Nephron (organoid): ENCODE measurements around the gene PTF1A.

Source experiments
- H3K27ac Mint-ChIP-seq, 3 experiments: 2 replicates each; pipeline ENCODE4 v1.8.0; 2020; ENCODE audit warnings: mixed read lengths in 3 of 3, mild to moderate bottlenecking in 2 of 3, moderate library complexity in 1 of 3
- H3K27me3 Mint-ChIP-seq: 2 replicates; pipeline ENCODE4 v1.8.0; 2021; ENCODE audit warnings: low read depth, mild to moderate bottlenecking, moderate library complexity, mixed read lengths
- H3K36me3 Mint-ChIP-seq: 2 replicates; pipeline ENCODE4 v1.8.0; 2020; ENCODE audit warnings: low read depth, mixed read lengths
- H3K4me1 Mint-ChIP-seq: 2 replicates; pipeline ENCODE4 v1.8.0; 2020; ENCODE audit warnings: mixed read lengths
- H3K4me3 Mint-ChIP-seq, 3 experiments: 2 replicates each; pipeline ENCODE4 v1.8.0; 2020; ENCODE audit warnings: mild to moderate bottlenecking in 3 of 3, mixed read lengths in 3 of 3, moderate library complexity in 2 of 3
- H3K9me3 Mint-ChIP-seq: 2 replicates; pipeline ENCODE4 v1.8.0; 2020; ENCODE audit warnings: mixed read lengths
- TF ChIP-seq, protein P1 (sequence below), 3 experiments: fragments of 200-600 bp; sonication (generic); IDR thresholded peaks; one replicate each; pipeline ENCODE4 v1.5.0; 2021; ENCODE audit warnings: antibody characterized with exemption in 3 of 3; ENCODE audit not compliant: unreplicated experiment in 3 of 3

The PTF1A gene

DNA sequence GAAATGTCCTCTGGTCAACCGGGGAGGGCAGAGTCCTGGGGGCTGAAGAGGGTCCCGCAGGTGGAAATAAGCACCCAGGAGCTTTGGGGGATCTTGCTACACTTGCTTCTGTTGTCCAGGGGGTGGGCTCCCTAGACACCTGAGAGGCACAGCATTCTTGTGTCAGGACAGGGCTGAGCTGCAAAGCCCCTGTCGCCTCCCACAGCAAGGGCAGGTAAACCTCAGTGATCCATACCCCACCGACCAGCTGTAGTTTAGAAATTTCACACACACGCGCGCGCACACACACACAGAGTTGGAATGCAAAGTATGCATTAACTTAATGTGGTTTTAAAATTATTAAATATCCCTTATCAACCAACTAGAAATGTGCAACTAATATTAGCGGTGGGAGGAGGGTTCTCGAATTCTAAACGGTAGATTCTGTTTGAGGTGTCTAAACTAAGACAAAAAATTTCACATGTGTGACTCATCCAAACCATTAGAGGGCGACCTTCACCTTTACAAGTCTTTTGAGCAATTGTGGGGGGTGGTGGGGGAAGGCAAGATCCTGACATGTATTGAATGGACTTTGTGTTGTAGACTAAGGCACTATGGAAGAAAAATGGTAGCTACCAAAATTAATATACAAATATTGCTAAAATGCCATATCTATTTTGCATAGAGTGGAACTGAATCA, 34.3 kb upstream of the PTF1A start:
- TF ChIP-seq, protein P1, sequence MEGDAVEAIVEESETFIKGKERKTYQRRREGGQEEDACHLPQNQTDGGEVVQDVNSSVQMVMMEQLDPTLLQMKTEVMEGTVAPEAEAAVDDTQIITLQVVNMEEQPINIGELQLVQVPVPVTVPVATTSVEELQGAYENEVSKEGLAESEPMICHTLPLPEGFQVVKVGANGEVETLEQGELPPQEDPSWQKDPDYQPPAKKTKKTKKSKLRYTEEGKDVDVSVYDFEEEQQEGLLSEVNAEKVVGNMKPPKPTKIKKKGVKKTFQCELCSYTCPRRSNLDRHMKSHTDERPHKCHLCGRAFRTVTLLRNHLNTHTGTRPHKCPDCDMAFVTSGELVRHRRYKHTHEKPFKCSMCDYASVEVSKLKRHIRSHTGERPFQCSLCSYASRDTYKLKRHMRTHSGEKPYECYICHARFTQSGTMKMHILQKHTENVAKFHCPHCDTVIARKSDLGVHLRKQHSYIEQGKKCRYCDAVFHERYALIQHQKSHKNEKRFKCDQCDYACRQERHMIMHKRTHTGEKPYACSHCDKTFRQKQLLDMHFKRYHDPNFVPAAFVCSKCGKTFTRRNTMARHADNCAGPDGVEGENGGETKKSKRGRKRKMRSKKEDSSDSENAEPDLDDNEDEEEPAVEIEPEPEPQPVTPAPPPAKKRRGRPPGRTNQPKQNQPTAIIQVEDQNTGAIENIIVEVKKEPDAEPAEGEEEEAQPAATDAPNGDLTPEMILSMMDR (IDR thresholded peaks at IDR 0.05; ENCODE audit: unreplicated experiment in 3 of 3) = no peak

DNA sequence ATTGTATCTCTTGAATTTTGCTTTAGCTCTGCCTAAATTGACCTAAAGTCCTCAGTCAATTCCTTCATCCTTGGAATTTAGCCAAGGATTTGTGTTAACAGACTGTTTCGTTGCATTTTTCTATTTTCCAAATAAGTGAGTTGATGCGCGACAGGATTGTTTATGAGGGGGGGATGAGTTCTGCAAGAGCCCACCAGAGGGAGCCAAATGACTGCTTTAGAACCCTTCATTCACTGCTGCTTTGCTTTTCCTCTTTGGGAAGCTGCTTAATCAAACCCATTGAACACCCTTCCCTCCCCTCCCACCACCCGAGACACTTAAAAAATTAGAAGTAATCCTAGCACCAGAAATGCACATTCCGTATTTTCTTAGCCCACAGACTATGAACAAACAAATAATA, 33.7 kb upstream of the PTF1A start:
- Mint-ChIP-seq H3K4me3 (no peak overlapping the region), H3K27me3 (peaks cover 64% of the 10 kb centered on the region), H3K9me3 (peaks cover 5% of the 10 kb centered on the region)

More for the DNA sequence above, 34.3 kb upstream of the PTF1A start:
- peaks cover 5% of the 10 kb centered on the region for H3K9me3 Mint-ChIP-seq
- H3K4me3 Mint-ChIP-seq = no peak overlapping the region
- peaks cover 14% of the 10 kb centered on the region for H3K4me1 Mint-ChIP-seq
- H3K27ac Mint-ChIP-seq = peak overlapping the region in 1 of 3 experiments; percentile 33
- peaks cover 58% of the 10 kb centered on the region for H3K27me3 Mint-ChIP-seq
- no peaks in the 10 kb centered on the region for H3K36me3 Mint-ChIP-seq

DNA sequence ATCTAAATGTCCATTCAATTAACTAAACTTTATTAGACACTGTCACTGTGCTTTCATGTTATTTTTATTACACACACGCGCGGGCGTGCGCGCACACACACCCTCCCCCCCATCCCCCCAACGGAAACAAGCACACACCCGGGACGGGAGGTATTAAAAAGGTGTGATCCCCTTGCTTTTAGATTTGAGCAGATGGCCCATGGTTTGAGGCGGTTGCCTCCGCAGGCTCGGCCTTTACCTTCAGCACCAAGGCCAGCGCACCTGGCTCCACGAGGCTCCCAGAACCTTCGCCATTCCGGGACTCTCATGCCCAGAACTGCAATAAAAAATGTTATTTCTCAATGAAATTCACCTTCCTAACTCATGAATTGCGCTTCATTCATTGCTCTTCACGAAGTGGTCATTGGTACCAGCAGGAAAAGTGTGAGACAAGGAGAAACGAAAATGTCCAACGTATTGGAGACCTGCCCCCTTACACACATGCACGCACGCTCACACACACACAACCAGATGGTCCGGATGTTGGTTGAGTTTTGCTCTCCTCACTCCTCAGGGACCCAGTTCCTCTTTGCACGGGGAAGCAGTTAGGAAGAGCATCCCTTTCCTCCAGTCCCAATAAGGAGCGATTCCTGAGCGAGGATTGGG, 20.8 kb upstream of the PTF1A start:
- peak overlapping the region; percentile 5 to 38 (median 29) for H3K4me3 Mint-ChIP-seq
- no peak overlapping the region for H3K27ac Mint-ChIP-seq
- H3K27me3 Mint-ChIP-seq = peaks cover 98% of the 10 kb centered on the region
- TF ChIP-seq, protein P1 (IDR thresholded peaks at IDR 0.05; ENCODE audit: unreplicated experiment in 3 of 3) = no peak
- H3K9me3 Mint-ChIP-seq = peaks cover 6% of the 10 kb centered on the region
- H3K36me3 Mint-ChIP-seq = peaks cover 4% of the 10 kb centered on the region
- H3K4me1 Mint-ChIP-seq = peaks cover 8% of the 10 kb centered on the region

More for the DNA sequence above, 33.7 kb upstream of the PTF1A start:
- TF ChIP-seq, protein P1 (IDR thresholded peaks at IDR 0.05; ENCODE audit: unreplicated experiment in 3 of 3) = peak; percentile 83 to 94 (median 84)
- Mint-ChIP-seq H3K27ac (no peak overlapping the region), H3K4me1 (peaks cover 14% of the 10 kb centered on the region), H3K36me3 (no peaks in the 10 kb centered on the region)

DNA sequence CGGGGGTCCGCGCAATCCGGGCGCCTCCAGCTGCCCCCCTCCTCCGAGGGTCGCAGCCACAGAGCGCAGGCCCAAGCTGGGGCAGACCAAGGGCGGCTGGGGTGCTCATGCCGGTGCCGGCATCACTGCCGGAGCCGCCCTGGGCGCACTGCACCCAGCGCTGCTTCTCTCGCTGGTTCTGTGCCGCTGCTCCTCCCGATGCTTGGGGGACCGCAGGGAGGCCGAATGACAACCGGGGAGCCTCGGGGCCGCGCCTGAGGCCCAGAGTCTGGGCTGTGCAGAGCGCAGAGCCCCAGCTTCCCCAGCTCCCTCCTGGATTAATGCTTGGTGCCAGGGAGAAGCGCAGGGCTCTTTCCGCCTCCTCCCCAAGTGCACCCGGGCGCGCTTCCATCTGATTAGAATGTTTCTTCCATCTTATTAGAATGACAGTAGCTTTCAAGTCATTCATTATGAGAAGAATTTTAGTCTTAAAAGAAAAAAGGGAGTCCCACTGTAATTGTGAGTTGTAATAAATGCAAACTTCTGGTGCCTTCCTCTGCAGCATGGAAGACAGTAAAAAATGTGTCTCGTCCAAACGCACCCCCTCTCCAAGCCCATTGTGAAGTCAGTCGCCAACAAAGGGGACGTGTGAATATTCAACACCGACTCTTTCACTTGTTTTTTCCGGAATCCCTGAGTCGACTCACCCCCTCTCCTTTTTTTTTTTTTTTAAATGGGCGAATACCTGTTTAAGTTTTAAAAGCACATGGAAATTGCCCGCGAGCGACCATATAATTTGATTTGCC, 19.5 kb upstream of the PTF1A start:
- TF ChIP-seq, protein P1 (IDR thresholded peaks at IDR 0.05; ENCODE audit: unreplicated experiment in 3 of 3) = no peak
- Mint-ChIP-seq H3K27ac (no peak overlapping the region), H3K4me3 (peak overlapping the region in 2 of 3 experiments; percentile 40 to 74), H3K4me1 (peaks cover 8% of the 10 kb centered on the region), H3K9me3 (peaks cover 6% of the 10 kb centered on the region), H3K36me3 (peaks cover 4% of the 10 kb centered on the region), H3K27me3 (peaks cover 98% of the 10 kb centered on the region)

DNA sequence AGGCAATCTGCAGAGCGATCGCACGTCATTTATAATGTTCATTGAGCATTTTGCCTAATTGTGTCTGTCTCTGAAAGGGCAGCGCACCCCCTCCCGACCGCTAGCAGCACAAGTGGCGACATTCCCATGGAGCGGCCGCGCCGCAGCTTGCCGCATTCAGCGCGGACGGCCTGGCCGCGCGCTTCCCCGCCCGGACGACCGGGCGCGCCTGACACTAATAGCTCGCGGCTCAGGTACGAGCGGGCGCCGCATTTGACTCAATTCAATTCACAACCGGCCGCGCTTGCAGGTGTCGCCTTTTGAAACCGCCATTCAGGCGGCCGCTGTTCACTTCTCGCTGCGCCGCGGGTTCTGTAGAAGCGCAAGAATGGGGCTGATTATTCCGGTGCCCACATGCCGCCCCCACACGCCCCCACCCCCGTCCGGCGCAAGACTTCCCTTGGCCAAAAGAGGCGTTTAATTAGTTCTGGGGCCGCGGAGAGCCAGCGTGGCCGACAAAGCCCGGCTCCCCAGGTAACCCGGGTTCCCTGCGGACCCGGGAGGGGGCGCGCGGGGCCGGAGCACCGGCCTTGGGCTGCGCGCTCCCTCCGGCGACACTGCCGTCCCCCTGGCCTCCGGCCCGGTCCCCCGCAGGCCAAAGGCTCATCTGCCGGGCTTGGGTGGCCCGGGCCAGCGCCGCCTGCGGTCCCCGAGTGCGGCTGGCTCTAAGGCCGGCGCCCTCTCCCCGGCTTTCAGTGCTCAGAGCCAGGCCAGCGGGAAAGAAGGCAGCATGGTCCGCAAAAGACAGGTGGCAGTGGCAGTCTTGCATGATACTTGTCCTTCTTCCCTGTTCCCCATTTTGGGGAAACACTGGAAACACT, 18.7 kb upstream of the PTF1A start:
- peaks cover 4% of the 10 kb centered on the region for H3K9me3 Mint-ChIP-seq
- no peak overlapping the region for H3K27ac Mint-ChIP-seq
- peaks cover 8% of the 10 kb centered on the region for H3K4me1 Mint-ChIP-seq
- peaks cover 98% of the 10 kb centered on the region for H3K27me3 Mint-ChIP-seq
- TF ChIP-seq, protein P1 (IDR thresholded peaks at IDR 0.05; ENCODE audit: unreplicated experiment in 3 of 3) = no peak
- H3K36me3 Mint-ChIP-seq = peaks cover 4% of the 10 kb centered on the region
- peak overlapping the region; percentile 52 to 74 (median 56) for H3K4me3 Mint-ChIP-seq
